K562 (cell line): Measurements from ENCODE around the gene OST4. TPM values are rescaled to one million over a fixed set of nuclear protein-coding genes. Genes with fewer than 3 reads are reported as not detected.

ENCODE experiments used
- ATF1 ChIP-seq, 2 experiments: fragments of 450-650 bp in 1 of 2; IDR thresholded peaks; 2 replicates each; pipeline ENCODE4 v1.6.1; 2016; ENCODE audit warnings: missing compliant biosample characterization in 1 of 2, missing genetic modification characterization in 1 of 2
- CCAR2 ChIP-seq: fragments of 200-400 bp; formaldehyde crosslinking; IDR thresholded peaks from 2 replicates; pipeline ENCODE4 v1.6.1; 2017; ENCODE audit warnings: mild to moderate bottlenecking, low read depth, low read length
- CEBPG ChIP-seq, 3 experiments: fragments of 200-800 bp in 1 of 3; sonication (Bioruptor generic) in 1 of 3; sonication (generic) in 1 of 3; formaldehyde crosslinking in 1 of 3; IDR thresholded peaks in 2 of 3; conservative IDR thresholded peaks in 1 of 3; 2 replicates each; pipeline versions ENCODE4 v1.6.1 to v1.8.0; 2016 to 2022; ENCODE audit warnings: missing compliant biosample characterization in 2 of 3, missing genetic modification characterization in 2 of 3, mild to moderate bottlenecking in 1 of 3, missing genetic modification reagents in 1 of 3
- CHD2 ChIP-seq: IDR thresholded peaks from 2 replicates; pipeline ENCODE4 v1.6.1; 2011; ENCODE audit warnings: low read depth, low read length
- ELF4 ChIP-seq: fragments of 450-650 bp; formaldehyde crosslinking; IDR thresholded peaks from 2 replicates; pipeline ENCODE4 v1.4.0; 2022; ENCODE audit warnings: missing genetic modification characterization
- ETS1 ChIP-seq: conservative IDR thresholded peaks from 2 replicates; pipeline ENCODE4 v1.6.1; 2011; ENCODE audit warnings: low read depth, mild to moderate bottlenecking, low read length; ENCODE audit not compliant: control insufficient read depth
- ETS2 ChIP-seq: IDR thresholded peaks from 2 replicates; pipeline ENCODE4 v1.6.1; 2016; ENCODE audit warnings: borderline replicate concordance, missing genetic modification characterization, mild to moderate bottlenecking, moderate library complexity, missing compliant biosample characterization; ENCODE audit not compliant: poor library complexity, severe bottlenecking
- SETDB1 ChIP-seq: IDR thresholded peaks from one replicate; pipeline ENCODE4 v1.6.1; 2012; ENCODE audit warnings: low read length, control low read depth, inconsistent platforms
- THRB ChIP-seq: fragments of 450-650 bp; formaldehyde crosslinking; conservative IDR thresholded peaks from 2 replicates; pipeline ENCODE4 v1.4.0; 2022; ENCODE audit warnings: mild to moderate bottlenecking, missing genetic modification characterization
- XRCC3 ChIP-seq: fragments of 450-650 bp; IDR thresholded peaks from 2 replicates; pipeline ENCODE4 v1.6.1; 2017; ENCODE audit warnings: mild to moderate bottlenecking, moderate library complexity
- ZNF134 ChIP-seq: fragments of 250-450 bp; sonication (Bioruptor Pico); conservative IDR thresholded peaks from 2 replicates; pipeline ENCODE4 v1.4.0; 2020
- ZNF197 ChIP-seq: fragments of 200-800 bp; sonication (Bioruptor generic); IDR thresholded peaks from 2 replicates; pipeline ENCODE4 v1.6.1; 2016; ENCODE audit warnings: low read depth, missing genetic modification characterization, missing compliant biosample characterization
- ZNF318 ChIP-seq, 2 experiments: fragments of 450-650 bp; IDR thresholded peaks; 2 replicates each; pipeline ENCODE4 v1.6.1; 2016; ENCODE audit warnings: mild to moderate bottlenecking in 2 of 2, borderline replicate concordance in 1 of 2, low read depth in 1 of 2, moderate library complexity in 1 of 2
- ZNF347 ChIP-seq: fragments of 450-650 bp; formaldehyde crosslinking; IDR thresholded peaks from 2 replicates; pipeline ENCODE4 v1.4.0; 2020; ENCODE audit warnings: low read depth, mild to moderate bottlenecking, moderate library complexity
- ZNF778 ChIP-seq: fragments of 450-650 bp; formaldehyde crosslinking; IDR thresholded peaks from 2 replicates; pipeline ENCODE4 v1.4.0; 2020; ENCODE audit warnings: mild to moderate bottlenecking, moderate library complexity
- polyA plus RNA-seq, 8 experiments: library from polyadenylated mRNA; depleted of rRNA in 4 of 8; stranded (reverse) in 5 of 8; unstranded in 3 of 8; fragments of >200 nt; fragmentation: Nextera tagmentation in 2 of 8; fragmentation: Illumina TruSeq in 1 of 8; extraction: Ambion mirVana in 2 of 8; extraction: Trizol in 1 of 8; gene quantifications; 2 replicates each; pipeline versions ENCODE4 v1.2.1 to v1.2.3, GENCODE V29; 2011 to 2014; ENCODE audit warnings: inconsistent platforms in 1 of 8, missing spikeins in 1 of 8
- total RNA-seq, 7 experiments: library from RNA; depleted of rRNA in 6 of 7; stranded (reverse); fragments of >200 nt in 6 of 7; fragmentation: Illumina TruSeq in 2 of 7; extraction: Trizol in 2 of 7; gene quantifications; 2 replicates each; pipeline versions ENCODE4 v1.2.1 to v1.2.3, GENCODE V29; 2011 to 2021; ENCODE audit warnings: low replicate concordance in 1 of 7

Gene OST4
- total and polyA plus RNA-seq, 9 of the 15 experiments (the other 6 are each of a cell fraction or from before 2014, with no cell fraction given): 186 to 1,155 (median 355) TPM

GRCh38 chr2:27095745-27096651, 24.5 kb upstream of the OST4 start (continued):
- TF ChIP-seq ZNF318 (IDR thresholded peaks at IDR 0.05; ENCODE audit: borderline replicate concordance in 1 of 2, low read depth in 1 of 2) (no peak), ZNF197 (CRISPR knock-in tag) (no peak), XRCC3 (no peak), CHD2 (no peak), ETS2 (tag) (no peak), THRB (CRISPR knock-in tag) (no peak), CCAR2 (no peak), ELF4 (no peak), ZNF778 (CRISPR knock-in tag) (no peak), ZNF347 (CRISPR knock-in tag) (no peak), SETDB1 (no peak), ETS1 (peak; percentile 82; the same call in 1 of the 2 replicates), ATF1 (CRISPR knock-in tag; IDR thresholded peaks at IDR 0.05) (no peak), ATF1 (tag; IDR thresholded peaks at IDR 0.05) (no peak), ZNF134 (CRISPR knock-in tag) (no peak), CEBPG (CRISPR knock-in tag; IDR thresholded peaks at IDR 0.05) (peak; percentile 59; the same call in 1 of the 2 replicates), CEBPG (tag; conservative IDR thresholded peaks at IDR 0.05 in 1 of 2, IDR thresholded peaks at IDR 0.05 in 1 of 2) (peak in 1 of 2 experiments; percentile 13; a peak in 1 of 4 replicates)
